ENCODE results near the gene SP6.

SP6 gene

DNA sequence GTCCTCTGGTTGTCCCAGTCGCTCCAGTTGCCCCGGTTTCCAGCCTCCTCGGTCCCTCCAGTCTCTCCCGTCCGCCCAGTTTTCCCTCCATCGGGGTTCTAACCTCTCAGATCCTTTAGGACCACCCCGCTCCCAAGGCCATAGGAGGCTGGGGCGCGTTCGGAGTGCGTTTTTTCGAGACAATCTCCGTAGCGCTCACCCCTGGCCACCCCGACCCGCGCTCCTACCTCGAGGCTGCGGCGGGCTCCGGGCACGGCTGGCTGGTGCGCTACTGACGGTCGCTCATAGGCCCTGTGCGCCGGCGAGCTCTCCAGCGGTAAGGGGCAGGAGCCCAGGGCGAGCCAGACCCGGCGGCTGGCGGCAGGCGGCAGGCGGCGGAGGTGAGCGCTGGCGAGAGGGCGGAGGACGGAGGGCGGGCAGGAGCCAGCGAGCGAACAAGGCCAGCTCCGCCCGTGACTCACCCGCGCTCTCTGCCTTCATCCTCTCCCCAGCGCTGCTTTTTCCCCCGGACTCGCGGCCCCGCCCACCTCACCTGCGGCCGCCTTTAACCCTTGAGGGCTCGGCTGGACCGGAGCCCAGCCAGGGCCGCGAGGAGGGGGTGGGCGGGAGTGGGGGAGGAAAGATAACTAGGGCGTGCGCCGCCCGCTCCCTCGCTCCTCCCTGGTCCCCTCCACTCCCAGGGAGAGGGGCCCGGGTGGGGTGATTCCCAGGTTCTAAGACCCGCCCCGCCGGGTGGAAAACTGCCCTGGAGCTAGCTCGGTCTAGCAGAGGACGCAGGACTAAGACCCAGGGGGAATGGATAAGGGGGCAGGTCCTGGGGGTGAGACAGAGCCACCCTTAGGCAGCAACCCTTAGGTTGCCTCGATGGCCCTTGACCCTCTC lies at the start of gene SP6:
SP6 (minus strand) TSS at position 472 of the 882 bp plus-strand sequence. CDS start 2,734 bp downstream, outside the sequence.
- DNase-seq, result no peak

DNA sequence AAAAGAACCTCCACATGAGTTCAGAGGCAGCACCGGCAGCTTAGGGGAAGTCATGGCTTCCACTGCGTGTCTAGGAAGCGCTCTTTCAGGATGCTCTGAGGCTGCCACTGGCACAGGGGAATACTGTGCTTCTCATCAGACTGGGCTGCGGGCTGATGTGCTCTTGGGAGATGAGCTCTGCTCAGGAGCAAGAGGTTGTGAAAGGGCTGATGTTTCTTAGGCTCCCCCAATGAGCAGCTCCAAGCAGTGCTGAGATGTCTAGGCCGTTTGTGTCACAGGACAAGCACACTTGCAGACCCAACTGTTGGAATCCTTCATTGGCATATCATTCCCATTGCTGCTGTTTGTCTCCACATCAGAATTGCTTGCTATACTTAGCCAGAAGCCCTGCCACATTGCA lies 48.7 kb upstream of the SP6 start:
- no peak for DNase-seq

DNA sequence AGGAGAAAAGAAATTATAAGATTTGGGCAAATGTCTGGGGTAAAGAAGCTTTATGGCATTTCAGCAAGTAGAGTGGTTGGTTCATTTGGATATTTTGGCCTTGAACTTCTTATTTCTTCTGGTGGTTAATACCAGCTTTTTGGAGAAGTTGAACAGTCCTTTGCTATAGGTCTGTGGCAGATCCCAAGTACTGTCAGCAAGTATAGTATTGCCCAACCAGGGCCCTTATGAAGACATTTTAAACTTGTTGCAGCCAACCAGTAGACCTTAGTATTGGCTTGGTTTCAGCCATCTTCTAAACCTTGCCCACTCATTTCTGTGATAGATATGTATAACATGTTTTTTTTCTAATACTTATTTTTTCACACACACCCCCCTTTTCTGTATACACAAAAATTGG lies 47.3 kb upstream of the SP6 start:
- no peak for DNase-seq

DNA sequence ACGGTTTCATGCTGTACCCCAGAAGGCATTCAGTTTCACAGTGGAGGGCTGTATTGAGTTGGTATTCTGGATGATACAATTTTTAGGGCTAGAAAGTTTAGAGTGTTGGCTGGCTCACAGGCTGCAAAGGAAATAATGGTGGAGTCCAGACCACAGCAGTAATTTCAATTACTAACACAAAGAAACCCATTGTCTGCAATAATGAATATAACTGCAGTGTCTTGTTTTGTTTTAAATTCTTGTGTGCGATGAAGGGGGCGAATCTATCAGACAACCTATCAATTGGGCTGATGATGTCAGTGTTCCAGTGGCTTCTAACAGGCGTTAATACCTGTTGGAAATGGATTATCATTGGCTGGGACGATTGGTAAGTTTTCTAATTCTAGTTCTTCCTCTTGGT lies 46.6 kb upstream of the SP6 start:
- DNase-seq, result no peak

DNA sequence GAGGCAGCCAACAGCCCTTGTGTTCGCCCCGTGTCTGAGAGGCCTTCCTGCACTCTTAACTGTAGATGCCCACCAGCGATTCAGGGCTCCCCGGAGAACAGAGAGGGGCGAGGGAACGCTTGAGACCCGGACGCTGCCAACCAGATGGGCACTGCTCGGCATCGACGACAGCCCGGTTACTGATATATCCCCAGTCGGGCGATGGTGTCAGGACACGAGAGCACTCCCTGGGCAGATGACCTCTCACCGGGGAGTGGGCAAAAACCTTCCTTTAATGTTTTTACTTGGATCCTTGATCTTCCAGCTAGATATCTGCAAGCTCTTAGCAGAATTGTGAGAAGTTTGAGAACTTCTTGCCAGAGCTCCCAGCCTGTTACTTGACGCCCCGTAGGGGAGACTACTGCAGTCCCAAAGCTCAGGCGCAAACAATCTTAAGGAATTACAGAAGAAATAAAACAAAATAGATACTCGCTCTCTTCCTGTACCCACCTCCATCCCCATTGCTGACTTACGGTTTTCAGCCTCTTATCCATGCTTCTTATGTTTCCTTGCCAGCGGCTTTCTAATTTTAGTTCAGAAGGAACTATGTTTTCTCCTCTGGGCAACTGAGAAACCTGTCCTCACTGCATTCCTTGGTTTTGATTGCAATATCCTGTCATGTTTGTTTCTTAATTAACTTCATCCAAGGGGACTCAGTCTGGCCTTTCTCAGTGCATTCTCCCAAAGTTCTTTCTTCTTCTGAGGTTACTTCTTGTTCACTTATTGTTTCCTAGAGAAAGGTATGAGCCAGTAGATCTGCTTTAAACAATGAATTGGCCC lies 45.9 kb upstream of the SP6 start:
- no peak for DNase-seq

DNA sequence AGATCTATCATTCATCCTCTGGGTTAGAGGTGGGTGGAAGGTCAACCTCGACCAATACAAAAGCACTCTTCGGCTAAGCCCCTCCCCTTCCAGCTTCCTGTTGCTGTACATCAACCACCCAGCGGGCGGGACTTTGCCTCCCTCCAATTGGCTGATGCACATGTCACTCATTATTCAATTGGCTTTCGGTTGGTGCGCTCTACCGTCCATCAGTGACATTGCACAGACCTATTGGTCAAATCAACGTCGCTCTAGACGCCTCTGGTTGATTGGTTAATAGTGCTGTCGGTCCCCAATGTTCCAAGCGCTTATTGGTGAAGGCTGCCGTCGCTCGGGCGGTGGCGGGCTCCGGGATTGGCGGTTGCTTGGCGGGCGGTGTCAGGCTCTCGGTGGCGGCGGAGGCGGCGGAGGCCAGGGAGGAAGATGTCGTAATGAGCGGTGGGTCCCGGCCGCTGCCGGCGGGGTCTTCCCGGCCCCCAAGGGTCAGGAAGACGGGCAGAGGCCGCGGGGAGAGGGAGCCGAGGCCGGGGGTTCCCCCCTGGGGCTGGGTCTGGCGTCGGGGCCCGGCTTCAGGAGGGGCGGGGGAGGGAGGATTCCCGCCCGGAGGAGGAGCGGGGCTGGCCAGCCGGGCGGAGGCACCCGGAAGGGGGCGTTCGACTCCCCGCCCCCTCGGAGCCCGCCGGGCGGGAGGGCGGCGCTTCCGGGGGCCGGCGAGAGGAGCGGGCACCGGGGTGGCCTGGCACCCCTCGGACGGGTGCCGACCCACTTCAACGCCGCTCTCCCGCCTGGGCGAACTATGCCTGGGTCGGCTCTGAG lies 45.1 kb upstream of the SP6 start, which contains the start of gene SP2:
SP2 (plus strand) TSS at position 381 of the 816 bp plus-strand sequence; CDS start at position 432, 51 bp downstream.
- DNase-seq, result peak; percentile 97 to 98

DNA sequence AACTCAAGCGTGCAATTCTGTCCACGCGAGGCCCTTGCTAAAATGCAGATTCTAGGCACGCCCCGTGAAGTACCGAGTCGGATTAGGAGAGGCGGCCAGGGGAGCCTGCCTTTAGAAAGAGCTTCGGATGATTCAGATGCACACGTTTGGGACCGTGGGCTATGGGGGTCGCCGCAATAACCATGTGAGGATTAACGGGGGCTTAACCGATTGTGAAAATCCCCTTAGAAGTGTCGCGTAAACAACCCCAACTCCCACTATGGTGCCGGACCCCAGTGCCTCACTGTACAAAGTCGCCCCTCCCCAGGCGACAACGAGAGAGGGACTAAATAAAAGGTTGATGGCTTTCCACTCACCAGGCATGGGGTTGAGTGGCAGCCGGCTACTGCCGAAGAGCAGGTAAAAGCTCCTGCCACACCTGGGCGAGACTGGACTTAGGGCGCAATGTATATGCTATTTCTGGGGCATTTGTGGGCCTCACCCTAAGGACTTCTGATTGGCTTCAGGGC lies 44.4 kb upstream of the SP6 start:
- DNase-seq, result no peak

DNA sequence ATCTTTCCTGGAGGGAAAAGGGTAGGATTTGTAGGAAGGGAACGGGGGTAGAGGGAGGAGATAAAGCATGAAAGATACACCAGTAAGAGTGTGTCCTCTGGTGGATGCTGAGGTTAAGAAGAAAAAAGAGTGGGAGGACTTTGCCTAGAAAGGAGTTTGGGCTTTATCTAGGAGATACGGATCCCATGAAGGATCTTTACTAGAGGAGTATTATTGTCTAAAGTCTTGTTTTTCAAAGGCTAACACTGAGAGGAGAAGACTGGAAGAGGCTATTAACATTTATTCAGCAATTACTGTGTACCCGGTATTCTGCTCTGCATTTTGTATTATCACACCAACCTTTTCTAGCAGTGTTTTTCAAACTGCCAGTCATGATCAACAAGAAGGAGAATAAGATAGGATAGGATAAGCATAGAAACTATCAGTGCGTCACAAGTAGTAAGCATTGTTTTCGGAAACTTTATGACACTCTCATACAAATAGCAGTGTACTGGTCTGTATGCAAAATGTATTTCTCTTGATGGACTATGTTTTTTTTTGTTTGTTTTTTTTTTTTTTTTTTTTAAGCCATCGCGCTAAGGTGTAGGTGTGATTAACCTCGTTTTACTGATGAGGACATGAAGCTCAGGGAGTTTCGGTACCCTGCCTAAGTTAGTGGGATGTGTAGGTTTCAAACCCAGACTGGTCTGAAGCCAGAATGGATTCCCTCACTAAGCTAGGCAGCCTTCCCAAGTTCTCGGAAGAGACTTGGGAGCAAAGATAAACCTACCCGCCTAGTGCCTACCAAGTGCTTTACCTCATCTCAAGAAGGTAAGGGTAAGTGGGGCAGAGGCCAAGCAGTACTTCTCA lies 43.8 kb upstream of the SP6 start:
- no peak for DNase-seq

DNA sequence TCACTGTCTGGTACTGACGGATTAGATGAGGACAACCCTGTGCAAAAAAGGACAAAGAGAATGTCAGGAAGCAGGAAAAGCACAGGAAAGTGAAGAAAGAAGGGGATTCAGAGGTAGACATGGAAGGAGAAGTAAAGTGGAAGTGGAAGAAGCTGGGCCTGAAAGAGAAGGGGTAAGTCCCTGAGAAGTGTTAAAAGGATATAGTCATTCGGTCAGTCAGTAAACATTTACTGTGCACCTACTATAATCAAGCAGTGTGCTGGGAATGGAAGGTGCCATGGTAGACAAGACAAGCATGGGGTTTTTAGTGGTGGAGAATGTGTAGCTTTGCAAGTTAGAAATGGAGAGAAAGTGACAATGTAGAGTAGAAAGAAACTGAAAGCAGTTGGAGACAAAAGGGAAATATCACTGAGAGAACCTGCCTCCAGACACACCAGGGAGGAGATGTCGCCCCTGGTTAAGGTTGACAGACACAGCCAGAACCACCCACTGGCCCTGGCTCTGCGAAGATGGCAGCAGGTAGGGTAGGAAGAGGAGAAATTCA lies 40.7 kb upstream of the SP6 start:
- DNase-seq, result no peak

DNA sequence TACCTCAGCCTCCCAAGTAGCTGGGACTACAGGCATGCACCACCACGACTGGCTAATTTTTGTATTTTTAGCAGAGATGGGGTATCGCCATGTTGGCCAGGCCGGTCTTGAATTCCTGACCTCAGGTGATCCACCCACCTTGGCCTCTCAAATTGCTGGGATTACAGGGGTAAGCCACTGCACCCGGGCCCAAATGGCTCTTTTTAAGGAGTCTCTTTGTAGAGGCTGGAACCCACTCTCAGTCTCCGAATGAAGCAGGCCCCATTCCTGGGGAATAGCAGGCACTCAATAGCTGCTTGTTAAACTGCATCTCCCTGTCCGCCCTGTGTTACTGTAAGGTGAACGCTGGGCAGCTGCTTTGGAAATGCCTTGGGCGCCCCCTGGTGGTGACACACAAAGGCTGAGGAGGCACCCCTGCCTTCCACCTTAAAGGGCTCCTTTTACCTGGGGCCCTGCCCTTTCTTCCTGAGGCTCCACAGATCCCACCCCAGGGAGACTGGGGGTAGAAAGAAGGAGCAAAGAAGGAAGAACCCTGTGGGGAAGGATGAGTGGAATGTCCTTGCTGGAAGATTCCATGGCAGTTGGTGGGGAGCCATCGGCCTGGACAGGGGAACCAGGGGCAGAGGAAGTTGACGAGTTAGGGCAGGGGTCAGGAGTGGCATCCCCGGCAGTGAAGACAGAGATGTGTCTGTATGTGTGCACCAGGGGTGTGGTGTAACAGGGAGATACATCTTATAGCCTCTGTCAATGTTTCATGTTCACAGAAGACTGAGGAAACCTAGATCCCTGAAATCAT lies 39.0 kb upstream of the SP6 start:
- DNase-seq, result peak in 1 of 2 experiments; percentile 57

DNA sequence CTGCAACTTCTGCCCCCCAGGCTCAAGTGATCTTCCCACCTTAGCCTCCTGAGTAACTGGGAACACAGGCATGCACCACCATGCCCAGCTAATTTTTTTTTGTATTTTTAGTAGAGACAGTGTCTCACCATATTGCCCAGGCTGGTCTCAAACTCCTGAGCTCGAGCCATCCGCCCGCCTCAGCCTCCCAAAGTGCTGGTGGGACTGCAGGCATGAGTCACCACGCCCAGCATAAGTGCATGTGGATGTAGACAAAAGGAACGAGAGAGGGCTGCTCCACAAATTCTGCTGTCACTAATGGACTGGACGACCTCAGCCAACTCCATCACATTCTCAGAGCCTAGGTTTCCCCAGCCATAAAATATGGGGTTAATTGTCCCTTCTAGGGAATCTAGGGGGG lies 37.3 kb upstream of the SP6 start:
- DNase-seq, result no peak

DNA sequence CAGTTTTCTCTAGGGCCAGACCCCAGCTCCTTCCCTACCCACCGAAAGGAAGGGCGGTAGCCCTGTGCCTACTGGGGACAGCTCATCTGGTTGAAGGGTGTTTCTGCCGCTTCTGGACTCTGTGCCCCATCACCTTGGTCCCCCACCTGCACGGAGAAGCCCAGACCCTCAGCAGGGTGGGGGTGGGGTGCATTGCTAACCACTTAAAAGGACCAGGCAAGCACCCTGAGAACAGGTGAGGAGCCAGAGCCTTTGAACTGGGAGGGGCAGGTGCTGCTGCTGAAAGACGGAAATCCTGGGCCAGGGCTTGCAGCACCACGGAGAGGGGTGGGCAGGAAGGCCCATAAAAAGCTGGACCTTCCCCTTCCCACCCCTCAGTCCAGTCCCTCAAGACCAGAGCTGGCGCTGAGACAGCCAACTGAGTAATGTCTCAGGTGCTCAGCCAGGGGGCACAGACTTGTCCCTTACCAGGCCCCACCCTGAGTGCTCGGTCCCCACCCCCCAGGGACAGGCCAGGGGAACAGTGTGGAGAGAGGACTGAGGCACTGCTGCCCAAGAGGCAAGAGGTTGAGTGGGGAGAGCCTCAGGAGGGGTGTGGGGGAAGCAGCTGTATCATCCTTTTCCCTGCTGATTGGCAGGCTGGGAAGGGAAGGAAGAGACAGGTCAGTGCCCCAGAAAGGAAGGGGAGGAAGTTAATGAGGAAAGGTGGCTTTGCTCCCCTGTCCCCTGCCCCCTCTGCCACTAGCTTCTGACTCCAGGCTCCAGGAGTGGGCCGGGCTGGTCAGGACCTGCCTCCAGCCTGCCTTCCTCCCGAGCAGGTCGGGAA lies 34.2 kb upstream of the SP6 start:
- no peak for DNase-seq

DNA sequence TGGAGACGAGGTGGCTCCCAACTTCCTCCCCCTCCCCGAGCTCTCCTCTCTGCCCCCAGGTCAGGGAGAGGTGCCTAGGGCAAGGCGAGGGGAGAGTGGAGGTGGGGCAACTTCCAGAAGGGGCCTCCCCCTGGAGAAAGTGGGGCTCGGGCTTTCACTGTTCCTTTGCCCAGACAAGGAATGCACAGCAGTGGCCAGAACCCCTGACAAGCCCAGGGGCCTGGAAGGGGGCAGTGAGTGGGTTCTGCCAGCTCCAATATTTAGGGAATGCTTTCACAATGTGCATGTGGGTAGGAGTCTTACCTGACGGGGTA lies 33.4 kb upstream of the SP6 start:
- DNase-seq, result no peak

DNA sequence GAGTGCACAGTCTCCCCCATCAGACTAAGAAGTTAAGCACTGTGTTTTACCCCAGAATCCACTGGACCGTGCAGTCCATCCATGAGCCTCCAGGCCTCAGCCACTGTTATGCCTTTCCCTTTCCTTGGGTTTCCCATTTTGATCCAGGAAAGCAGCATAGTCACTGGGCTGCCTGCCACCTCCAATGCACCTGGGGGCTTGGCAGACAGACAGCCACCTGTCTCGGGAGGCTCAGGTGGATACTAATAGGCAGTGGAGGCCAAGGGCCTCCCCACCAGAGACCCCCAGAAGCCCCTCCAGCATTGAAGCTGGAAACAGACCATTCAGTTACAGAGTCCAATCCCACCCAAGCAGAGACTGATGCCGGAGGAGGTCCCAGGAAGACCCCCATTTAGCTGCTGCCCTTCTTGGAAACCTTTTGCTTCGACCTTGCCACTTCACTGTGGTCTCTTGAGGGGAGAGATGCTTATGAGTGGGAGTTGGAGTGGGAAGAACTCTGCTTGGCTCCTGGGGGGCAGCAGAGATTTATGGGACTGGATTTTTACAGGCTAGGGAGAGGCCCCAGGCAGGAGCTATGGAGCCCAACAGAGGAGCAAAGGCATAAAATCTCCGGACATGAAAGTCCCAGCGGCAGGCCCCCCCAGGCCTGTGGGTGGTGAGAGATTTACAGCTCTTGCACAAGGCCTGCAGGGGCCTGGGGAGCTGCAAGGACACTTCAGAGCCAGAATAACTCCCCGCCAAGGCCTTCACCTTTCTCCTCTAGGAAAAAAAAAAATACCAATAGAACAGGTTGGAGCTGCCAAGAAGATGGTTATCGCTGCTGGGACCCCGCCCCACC lies 32.8 kb upstream of the SP6 start:
- DNase-seq, result no peak

DNA sequence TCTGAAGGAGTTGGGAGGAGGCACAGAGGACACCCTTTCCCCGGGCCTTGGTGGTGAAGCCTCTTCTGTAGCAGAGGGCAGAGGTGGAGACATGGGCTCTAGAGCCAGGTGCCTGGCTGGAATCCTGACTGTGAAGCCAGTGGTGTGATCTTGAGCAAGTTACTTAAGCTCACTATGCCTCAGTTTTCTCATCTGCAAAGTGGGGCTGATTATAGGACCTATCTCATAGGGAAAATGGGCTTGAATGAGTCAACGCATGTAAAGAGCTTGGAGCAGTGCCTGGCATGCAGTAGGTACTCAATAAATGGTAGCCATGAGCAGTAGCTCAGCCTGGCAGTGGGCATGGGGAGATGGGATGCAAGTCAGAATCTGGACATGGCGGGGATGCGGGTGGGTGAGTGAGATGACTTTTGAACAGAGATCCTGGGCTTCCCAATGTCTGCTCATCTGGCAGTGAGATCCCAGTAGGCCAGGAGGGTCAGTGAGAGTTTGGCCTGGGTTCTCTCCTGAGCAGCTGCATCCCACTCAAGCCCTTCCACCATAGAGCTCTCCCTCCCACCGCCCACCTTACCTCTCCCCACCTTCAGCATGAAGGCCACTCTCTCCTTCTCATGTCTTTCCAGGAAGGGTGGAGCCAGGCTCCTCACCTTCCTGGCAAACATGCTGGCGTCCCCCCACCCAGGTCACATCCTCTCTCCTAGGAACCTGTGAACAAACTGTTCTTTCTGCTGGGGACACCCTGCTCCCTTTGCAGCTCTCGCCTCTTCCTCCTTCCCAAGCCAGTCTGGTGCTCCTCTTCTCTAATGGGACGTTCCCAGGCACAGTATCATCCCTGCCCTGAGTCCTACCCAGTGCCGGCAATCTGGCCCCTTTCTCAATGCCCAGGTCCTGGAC lies 32.0 kb upstream of the SP6 start:
- no peak for DNase-seq

DNA sequence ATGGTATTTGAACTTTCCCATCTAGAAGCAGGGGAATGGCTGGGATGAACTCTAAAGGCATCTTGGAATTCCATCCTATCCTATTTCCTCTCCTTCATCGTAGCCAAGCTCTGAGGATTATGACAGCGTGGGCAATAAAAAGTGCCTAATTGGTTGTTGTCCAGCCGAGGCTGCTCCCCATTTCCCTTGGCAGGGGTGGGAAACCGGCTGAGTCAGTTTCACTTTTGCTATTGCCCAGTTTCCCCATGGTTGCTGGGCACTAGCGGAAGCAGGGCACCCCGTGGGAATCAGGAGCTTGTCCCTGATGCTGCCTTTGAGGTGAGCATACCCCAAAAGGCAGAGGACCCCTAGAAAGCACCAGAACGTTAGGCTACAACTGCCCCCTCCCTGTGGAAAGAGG lies 31.3 kb upstream of the SP6 start:
- no peak for DNase-seq

DNA sequence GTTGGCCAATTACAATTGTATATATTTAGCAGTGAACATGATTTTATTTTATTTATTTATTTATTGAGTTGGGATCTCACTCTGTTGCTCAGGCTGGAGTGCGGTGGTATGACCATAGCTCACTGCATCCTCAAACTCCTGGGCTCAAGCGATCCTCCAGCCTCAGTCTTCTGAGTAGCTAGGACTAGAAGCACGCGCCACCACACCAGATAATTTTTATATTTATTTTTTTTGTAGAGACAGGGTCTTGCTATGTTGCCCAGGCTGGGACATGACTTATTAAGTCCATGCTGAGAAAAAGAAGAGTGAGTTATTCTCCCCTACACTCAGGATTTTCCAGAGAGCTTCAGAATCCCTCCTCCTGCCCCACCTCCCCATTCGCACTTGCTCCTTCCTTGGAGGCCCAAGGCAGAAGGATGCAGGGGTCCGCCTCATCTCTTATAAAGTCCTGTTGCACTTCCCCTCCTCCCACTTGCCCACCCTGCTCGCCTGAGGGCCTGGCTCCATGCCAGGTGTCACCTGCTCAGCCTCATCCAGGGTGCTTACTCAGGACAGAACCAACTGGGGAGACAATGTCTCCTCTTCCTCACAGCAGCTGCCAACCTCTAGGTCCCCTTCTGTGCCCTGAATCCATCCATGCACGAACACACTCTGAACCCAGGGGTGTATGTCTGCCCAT lies 29.0 kb upstream of the SP6 start:
- no peak for DNase-seq
